Measurements from ENCODE around the gene RBBP4.

Gene RBBP4

GRCh38 chr1:32719681-32720275 is 68.8 kb downstream of the RBBP4 start:
- DNase-seq (ENCODE audit: low read depth), result no peak

- DNase-seq (ENCODE audit: low read depth), result peak; percentile 90
Observed at GRCh38 chr1:32724678-32725614, 73.9 kb downstream of the RBBP4 start.

GRCh38 chr1:32725615-32725982 is 74.6 kb downstream of the RBBP4 start:
- DNase-seq (ENCODE audit: low read depth), result no peak

GRCh38 chr1:32727876-32728275 is 76.9 kb downstream of the RBBP4 start:
- no peak for DNase-seq (ENCODE audit: low read depth)

DNA sequence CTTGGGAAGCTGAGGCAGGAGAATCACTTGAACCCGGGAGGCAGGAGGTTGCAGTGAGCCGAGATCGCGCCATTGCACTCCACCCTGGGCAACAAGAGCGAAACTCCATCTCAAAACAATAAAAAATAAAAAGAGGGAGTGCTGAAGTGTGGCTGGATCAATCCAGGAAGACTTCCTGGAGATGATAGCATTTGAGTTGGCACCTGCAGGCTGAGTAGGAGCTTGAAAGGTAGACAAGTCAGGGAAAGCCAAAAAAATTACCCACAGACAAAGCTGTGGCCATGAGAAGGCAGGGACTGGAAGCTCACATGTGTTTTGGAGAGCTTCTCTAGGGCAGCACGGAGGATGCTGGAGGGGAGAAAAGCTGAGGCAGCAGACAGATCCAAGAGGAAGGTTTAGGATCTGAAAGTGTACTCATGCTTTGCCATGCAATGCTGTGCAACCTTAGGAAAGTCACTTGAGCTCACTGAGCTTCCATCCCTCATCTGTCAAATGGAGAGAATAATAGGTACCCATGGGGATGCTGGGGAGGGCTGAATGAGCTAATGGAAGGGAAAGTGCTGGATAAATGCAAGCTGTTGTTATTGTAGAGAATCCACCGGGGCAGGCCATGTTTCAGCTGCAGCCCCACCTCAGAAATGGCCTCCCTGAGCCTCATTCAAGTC is 77.5 kb downstream of the RBBP4 start:
- no peak for DNase-seq (ENCODE audit: low read depth)

- DNase-seq (ENCODE audit: low read depth), result no peak
Observed at GRCh38 chr1:32729254-32730046, 78.4 kb downstream of the RBBP4 start.

GRCh38 chr1:32733582-32734321 is 82.7 kb downstream of the RBBP4 start:
- DNase-seq (ENCODE audit: low read depth), result no peak

Measured in HS-27A (cell line).